HG02571 (cell line): ENCODE measurements around the gene OR13C4.
"Not testable (repeated sequence)": the region's sequence is repeated elsewhere in the genome, so short reads cannot be mapped to it uniquely, and the experiment has no call there.

Source experiments
- ATAC-seq: cut with Tn5 transposase; IDR thresholded peaks from one replicate; pipeline ENCODE4 v1.9.1; 2021; ENCODE audit warnings: mild to moderate bottlenecking, moderate library complexity; ENCODE audit not compliant: unreplicated experiment

Gene OR13C4

DNA sequence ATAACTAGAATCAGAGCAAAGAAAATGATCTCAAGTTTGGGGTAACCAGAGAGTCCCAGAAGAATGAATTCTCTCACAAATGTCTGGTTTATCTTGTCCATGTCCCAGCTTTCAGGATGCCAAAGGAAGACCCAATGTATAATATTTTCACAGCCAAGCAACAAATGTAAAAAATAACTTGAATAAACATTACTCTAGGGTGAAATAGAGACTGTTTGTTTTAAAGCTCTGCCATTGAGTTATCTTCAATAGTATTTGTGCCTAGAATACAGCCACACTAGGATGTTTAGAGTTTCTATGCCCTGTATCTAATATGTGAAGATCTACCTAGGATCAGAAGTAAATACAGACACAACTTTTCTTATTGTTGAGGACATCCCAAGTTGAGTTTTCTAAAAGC lies at the start of gene OR13C4:
Gene OR13C4 (minus strand): TSS at position 101 of the 400 bp plus-strand sequence. CDS start 0 bp downstream, at position 101.
- ATAC-seq: no peak

DNA sequence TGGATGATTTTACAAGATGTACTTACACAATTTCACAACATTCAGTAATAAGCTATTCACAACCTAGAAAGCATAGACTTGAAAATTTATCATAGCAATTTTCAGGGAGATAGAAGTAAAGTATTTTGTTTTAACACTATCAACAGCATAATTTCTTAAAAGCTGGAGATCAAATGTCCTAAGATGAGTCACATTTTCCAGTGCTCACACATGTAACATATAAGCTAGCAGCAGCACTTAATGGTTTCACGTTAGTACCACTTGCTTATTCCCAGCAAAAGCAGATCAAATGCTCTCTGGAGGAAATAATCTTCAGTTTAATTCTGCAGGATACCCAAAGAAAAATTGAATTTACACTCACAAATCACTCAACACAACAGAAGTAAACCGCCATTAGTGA lies 48.4 kb upstream of the OR13C4 start:
- ATAC-seq: no peak

DNA sequence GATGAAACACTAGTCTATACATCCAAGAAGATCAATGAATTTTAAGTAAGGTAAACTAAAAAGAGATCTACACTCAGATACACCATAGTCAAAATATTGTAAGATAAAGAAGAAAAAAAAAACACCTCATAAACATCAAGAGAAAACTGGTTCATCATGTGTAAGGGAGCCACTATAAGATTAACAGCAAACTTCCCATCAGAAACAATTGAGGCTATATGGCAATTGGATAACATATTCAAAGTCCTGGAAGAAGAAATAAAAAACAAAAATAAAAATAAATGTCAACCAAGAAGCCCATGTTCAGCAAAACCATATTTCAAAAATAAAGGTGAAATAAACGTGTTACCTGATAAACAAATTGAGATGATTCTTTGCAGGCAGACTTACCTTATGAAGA lies 45.6 kb upstream of the OR13C4 start:
- no peak for ATAC-seq

DNA sequence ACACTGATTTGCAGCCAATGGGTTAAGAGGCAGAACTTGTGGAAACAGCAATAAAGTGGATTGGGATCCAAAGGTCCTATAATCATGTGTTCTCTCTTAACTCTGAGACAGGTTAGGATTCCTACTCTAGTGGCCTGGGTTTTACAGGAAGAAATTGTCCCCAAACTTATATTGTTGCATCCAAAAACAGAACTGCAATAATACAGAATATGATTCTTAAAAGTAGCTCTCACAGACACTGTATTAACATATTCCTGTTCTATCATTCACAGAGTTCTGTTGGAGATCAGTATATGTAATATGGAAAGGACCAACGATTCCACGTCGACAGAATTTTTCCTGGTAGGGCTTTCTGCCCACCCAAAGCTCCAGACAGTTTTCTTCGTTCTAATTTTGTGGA lies 41.9 kb upstream of the OR13C4 start, which contains the start of gene OR13C8:
Gene OR13C8 (plus strand): TSS at position 301 of the 400 bp plus-strand sequence. CDS start 0 bp downstream, at position 301.
- no peak for ATAC-seq

DNA sequence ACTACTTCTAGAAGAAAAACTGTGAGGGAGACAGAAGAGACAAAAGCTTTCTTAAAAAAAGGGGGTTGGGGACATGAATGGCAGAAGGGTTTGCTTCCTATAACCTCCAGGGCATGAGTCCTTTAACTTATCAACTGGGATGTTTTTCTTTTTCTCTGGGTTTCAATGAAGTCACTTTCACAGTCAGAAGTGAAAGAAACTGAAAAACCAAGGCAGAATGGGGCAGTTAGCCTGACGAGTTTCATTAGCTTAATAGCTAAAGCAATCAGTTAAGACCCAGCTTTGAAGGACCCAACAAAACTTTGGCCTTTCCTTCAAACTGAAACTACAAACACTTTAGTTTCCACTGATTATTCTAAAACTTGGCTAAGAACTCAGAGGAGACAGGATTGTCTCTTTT lies 37.3 kb upstream of the OR13C4 start:
- ATAC-seq: no peak

DNA sequence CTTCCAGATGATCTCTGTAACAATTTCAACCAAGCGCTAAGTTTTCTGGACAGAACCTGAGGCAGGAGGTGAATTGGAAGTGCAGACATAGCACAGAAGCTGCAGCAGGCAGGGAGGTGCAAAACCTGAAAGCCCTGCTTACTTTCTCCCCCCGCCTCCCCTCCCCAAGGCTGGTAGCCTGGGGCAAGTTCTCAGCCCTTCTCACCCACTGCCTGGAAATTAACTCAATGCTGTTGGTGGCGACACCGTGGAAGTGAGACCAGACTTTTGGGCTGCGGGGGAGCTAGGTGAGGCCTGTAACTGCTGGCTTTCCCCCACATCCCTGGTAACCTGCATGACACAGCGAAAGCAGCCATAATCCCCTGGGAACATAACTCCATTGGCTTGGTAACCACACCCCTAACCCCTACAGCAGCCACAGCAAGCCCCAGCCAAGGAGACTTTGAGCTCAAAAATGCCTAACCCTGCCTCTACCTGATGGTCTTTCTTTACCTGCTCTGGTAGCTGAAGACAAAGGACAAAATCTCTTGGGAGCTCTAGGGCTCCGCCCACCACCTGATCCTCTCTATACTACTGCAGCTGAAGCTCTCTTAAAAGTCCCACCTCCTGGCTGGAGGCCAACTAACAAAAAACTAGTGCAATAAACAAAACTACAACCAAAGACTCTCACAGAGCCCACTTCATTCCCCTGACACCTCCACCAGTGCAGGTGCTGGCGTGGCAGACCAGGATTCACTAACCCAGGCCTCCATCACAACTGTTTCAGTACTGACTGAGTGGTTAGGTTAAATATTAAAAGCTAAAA lies 30.0 kb upstream of the OR13C4 start:
- ATAC-seq: no peak

DNA sequence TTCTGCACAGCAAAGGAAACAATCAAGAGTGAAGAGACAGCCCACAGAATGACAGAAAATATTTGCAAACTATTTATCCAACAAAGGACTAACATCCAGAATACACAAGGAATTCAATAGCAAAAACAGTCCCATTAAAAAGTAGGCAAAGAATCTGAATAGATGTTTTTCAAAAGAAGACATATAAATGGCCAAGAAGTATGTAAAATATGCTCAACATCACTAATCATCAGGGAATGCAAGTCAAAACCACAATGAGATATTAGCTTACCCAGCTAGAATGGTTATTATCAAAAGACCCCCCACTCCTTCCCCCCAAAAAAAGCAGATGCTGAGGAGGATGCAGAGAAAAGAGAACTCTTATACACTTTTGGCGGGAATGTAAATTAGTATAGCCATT lies 28.5 kb upstream of the OR13C4 start:
- no peak for ATAC-seq

DNA sequence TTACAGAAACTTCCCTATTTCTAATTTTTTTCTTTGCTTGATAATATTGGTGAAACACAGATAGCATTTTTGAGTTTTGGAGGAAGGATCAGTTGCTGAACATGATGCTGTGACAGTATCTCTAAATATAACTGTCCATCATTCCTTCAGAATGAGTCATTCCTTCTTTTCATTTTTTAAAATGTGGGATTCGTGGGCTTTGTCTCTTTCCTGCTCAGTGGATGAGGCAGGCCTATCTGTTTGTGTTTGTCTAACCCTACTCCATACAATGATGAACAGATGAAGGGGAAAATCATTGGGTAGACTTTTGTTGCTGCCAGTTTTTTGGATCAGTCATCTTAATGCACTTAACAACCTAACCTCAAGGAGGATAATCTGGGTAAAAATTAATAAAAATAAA lies 26.3 kb upstream of the OR13C4 start:
- ATAC-seq: no peak

DNA sequence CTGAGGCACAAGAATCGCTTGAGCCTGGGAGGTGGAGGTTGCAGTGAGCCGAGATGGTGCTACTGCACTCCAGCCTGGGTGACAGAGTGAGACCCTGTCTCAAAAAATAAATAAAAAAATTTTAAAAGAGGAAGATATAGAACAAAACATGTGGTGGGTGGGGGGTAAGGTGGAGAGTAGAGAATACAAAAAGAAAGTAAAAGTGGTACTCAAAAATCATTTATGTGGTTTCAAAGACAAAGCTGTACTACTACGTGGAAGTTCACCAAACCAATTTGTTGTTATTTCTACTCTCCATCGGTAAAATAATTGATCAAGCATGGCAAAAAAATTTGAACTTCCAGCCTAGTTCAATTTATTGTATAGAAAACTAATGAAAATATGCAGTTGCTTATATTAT lies 17.6 kb upstream of the OR13C4 start:
- no peak for ATAC-seq

DNA sequence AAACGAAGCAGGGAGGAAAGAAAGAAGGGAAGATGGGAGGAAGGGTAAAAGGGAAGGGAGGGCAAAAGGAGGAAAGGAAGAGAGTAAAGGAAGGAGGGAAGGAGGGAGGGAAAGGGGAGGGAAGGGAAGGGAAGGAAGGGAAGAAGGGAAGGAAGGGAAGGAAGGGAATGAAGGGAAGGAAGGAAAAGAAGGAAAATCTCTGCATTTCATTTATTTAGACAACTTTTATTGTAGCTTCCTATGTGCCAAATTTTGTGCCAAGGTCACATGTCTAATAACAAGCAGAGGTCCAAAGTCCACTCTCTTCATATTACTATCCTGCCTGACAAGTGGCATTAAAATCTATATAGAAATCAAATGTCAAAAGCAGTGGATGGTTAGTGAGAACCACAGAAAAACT lies 12.3 kb upstream of the OR13C4 start:
- no peak for ATAC-seq

DNA sequence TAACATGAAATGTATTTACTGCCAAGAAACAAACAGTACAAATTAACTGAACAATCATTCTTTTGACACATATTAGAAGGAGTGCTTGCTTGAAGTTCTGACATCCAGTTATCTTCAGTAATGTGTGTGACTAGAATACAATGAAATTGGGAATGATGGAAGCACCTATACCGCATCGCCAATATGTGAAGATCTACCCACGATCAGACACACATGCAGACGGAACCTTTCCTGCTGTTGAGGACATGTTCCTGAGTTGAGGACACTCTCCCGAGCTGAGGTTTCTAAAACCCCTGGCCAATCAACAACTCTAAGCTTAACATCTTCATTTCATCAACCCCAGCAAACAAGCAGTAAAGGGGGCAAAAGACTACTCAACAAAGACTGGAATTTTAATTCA lies 9.7 kb upstream of the OR13C4 start, which contains the start of gene OR13C3:
Gene OR13C3 (minus strand): TSS at position 101 of the 400 bp plus-strand sequence. CDS start 133 bp downstream, outside the sequence.
- no peak for ATAC-seq

DNA sequence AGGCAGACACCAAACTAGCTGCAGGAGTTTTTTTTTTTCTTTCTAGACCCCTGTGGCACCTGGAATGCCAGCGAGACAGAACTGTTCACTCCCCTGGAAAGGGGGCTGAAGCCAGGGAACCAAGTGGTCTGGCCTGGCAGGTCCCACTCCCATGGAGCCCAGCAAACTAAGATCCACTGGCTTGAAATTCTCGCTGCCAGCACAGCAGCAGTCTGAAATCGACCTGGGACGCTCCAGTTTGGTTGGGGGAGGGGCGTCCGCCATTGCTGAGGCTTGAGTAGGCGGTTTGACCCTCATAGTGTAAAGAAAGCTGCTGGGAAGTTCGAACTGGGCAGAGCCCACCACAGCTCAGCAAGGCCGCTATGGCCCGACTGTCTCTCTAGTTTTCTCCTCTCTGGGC lies 6.8 kb downstream of the OR13C4 start:
- not testable (repeated sequence) for ATAC-seq

DNA sequence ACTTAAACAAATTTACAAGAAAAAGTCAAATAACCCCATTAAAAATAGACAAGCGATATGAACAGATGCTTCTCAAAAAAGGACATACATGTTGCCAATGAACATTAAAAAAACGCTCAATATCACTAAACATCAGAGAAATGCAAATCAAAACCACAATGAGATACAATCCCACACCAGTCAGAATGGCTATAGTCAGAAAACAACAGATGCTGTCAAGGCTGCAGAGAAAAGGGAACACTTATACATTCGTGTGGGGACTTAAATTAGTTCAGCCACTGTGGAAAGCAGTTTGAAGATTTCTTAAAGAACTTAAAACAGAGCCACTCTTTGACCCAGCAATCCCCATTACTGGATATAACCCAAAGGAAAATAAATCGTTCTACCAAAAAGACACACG lies 12.1 kb downstream of the OR13C4 start:
- ATAC-seq: no peak

DNA sequence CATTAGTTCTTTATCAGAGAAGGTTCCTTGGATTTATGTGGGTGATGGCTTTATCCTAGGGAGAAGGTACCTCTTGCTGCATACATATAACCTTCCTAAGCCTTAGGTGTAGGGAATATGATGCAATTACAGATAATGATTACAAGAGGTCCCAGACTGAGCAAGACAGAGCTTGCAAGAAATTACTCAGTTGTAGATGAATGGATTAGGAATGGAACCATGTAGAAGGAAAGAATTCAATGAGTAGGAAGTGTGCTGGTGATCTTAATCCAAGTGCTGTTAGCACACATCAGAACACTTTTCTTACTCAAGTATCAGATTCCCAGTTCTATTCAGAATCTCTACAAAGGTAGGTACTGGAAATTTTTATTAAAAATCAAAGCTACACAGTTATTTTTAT lies 20.4 kb downstream of the OR13C4 start:
- ATAC-seq: no peak

DNA sequence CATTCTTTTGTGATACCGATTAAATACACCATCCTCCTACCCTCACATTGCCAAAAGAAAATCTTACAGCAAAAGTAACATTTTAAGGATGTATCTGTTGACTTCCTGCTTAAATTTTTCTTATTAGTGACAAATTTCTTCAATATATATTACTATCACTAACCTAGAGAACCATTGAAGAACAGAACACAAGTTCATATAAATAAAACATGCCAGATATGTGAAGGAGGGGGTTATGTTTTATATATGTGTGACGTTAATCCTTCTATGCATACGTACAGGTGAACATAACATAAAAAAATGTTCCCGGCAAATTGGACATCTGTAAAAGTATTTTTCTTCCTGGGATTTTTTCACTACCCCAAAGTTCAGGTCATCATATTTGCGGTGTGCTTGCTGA lies 23.0 kb downstream of the OR13C4 start, which contains the start of gene OR13F1:
Gene OR13F1 (plus strand): TSS at position 301 of the 400 bp plus-strand sequence. CDS start 0 bp downstream, at position 301.
- ATAC-seq: no peak

DNA sequence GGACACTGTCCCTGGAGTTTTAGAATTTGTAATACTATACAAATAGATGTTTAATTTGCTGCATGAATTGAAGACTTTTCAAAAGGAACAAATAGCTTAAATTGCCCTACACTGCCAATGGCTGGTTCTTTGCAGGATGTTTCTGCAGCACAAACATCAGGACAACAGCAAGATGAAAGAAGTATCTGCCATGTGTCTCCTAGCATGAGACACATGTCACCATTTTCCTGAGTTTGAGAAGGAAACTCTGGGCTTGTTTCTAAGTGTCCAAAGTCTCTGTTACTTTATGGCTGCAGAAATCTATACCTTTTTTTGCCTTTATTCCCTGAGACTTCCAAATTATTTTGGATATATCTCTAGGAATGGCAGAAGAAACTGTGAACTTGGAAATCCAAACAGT lies 23.6 kb downstream of the OR13C4 start:
- no peak for ATAC-seq

DNA sequence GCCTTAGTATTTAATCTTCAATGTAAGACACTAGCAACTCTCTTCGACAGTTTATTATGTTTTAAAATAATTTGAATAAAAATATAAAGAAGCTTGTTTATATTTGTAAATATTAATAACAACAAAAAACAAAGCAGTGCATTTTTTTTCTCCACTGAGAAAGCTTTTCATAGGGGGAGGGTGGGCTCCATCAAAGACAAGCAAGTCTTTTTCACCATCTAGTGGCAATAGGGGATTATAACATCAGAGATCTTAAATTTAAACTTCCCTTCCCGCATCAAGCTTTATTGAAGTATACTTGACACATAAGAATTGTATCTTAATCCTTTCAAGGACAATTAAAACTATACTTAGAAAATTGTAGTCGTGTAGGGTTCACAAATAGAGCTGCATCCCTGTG lies 32.2 kb downstream of the OR13C4 start:
- no peak for ATAC-seq

DNA sequence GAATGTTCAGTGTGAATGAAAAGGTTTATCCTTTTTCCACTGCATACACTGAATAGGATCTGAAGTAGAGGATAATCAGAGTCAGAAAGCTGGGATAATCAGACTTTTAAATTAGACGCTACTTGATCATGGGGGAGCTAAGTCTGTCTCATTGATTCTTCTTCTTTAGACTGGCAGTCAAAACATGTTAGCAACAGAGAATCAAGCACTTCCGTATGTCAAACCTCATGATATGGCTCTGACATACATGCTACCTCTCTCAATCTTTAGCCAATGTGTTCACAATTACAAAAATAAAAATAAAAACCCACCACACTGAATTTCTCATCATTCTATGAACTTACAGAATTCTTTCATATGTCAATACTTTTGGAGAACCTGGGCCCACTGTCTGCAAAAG lies 42.0 kb downstream of the OR13C4 start:
- no peak for ATAC-seq

DNA sequence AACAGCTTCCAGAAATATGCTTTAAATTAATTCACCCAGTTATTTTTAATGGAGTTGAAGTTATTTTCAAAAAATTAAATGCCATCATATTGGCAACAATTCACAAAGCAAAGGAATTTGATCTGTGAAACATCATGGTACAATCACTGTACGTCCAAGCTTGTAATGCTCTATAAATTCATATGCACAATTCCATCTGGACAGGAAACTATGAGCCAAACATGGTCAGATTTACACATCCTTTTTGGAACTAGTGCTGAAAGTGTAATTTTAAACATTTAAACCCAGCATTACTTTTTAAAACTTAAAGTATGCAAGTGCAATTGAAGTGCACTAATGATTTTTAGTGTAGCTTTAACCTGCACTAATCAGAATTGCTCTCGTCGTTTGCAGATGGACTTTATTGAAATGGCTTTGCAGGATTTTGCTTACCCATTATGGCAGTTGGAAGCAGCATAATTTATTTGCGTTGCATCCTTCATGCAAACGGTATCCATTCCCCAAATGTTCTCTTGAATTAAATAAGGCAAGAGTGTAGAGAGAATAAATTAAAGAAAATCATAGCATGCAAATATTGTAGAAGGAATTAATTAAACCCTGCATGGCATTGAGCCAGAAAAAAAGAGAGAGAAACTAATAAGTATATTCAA lies 44.0 kb downstream of the OR13C4 start:
- ATAC-seq: no peak
